Common myeloid progenitor, CD34-positive (primary cell): ENCODE data around the gene SET.

Experiments
- CTCF ChIA-PET: fragments of 350-600 bp; sonication (Branson Sonifier 250); formaldehyde crosslinking; loops from one replicate; lab custom pipeline; 2021; ENCODE audit warnings: antibody characterized with exemption; lab: Charles Lee
- POLR2A ChIA-PET: fragments of 350-600 bp; sonication (Branson Sonifier 250); formaldehyde crosslinking; loops from one replicate; lab custom pipeline; 2021; ENCODE audit warnings: antibody characterized with exemption; lab: Charles Lee
- DNase-seq, 3 donors: peaks; one replicate each; pipeline versions ENCODE4 v3.0.0 to v3.0.0-alpha.2; 2013
- H3K27ac ChIP-seq, 2 experiments: 1 replicate in 1 of 2; 2 replicates in 1 of 2; pipeline ENCODE4 v1.7.0; 2013; ENCODE audit warnings: inconsistent platforms in 2 of 2, low read length in 2 of 2, mild to moderate bottlenecking in 2 of 2, low read depth in 1 of 2, moderate library complexity in 1 of 2; ENCODE audit not compliant: severe bottlenecking in 2 of 2, insufficient read depth in 1 of 2, poor library complexity in 1 of 2
- H3K27me3 ChIP-seq, 5 experiments: replicated peaks in 2 of 5; 1 replicate in 3 of 5; 2 replicates in 2 of 5; pipeline versions ENCODE4 v1.6.1 to v1.7.0; 2013; ENCODE audit warnings: low read length in 4 of 5, mild to moderate bottlenecking in 2 of 5, moderate library complexity in 2 of 5, inconsistent platforms in 1 of 5; ENCODE audit not compliant: insufficient read depth in 5 of 5, control insufficient read depth in 4 of 5
- H3K36me3 ChIP-seq, 4 experiments: 1 replicate in 2 of 4; 2 replicates in 2 of 4; pipeline versions ENCODE4 v1.6.1 to v1.7.0; 2013; ENCODE audit warnings: low read length in 3 of 4, control low read depth in 1 of 4, mild to moderate bottlenecking in 1 of 4; ENCODE audit not compliant: control insufficient read depth in 4 of 4, insufficient read depth in 4 of 4
- H3K4me1 ChIP-seq, 4 experiments: 1 replicate in 3 of 4; 2 replicates in 1 of 4; pipeline versions ENCODE4 v1.6.1 to v1.7.1; 2013; ENCODE audit warnings: low read length in 3 of 4, mild to moderate bottlenecking in 3 of 4, control low read depth in 1 of 4, inconsistent platforms in 1 of 4, moderate library complexity in 1 of 4; ENCODE audit not compliant: control insufficient read depth in 4 of 4, insufficient read depth in 4 of 4; ENCODE audit errors: control extremely low read depth in 1 of 4
- H3K4me3 ChIP-seq, 7 experiments: 1 replicate in 4 of 7; 2 replicates in 3 of 7; pipeline versions ENCODE4 v1.5.1 to v1.7.0; 2013; ENCODE audit warnings: mild to moderate bottlenecking in 7 of 7, low read length in 6 of 7, moderate library complexity in 6 of 7, inconsistent platforms in 2 of 7, low read depth in 2 of 7, control low read depth in 1 of 7; ENCODE audit not compliant: insufficient read depth in 4 of 7, control insufficient read depth in 1 of 7; ENCODE audit errors: extremely low read depth in 1 of 7
- H3K9me3 ChIP-seq, 5 experiments: 1 replicate in 4 of 5; 2 replicates in 1 of 5; pipeline versions ENCODE4 v1.6.1 to v1.7.1; 2013; ENCODE audit warnings: low read length in 4 of 5, mild to moderate bottlenecking in 2 of 5, inconsistent platforms in 1 of 5, low read depth in 1 of 5, moderate library complexity in 1 of 5; ENCODE audit not compliant: control insufficient read depth in 4 of 5, insufficient read depth in 2 of 5; ENCODE audit errors: control extremely low read depth in 1 of 5
- WGBS: methylation state at CpG from one replicate; pipeline ENCODE4 v1.1.5; 2013; ENCODE audit not compliant: insufficient coverage; 5-methylcytosine and 5-hydroxymethylcytosine counted together

The SET gene

GRCh38 chr9:128718047-128718446 lies 29.0 kb downstream of the SET start:
- POLR2A ChIA-PET: interaction anchor here (0.5 kb wide), 1 partner anchor 86 kb away, joined by 3 read pairs; no protein-coding TSS in a partner anchor
- DNase-seq: no peak
- CTCF ChIA-PET: no interaction called here
- H3K4me1 ChIP-seq: peaks cover 0 to 10% (median 5%) of the 10 kb centered on the region in 4 experiments
- H3K27me3 ChIP-seq: no peaks in the 10 kb centered on the region
- H3K4me3 ChIP-seq: no peak overlapping the region
- no peaks in the 10 kb centered on the region for H3K9me3 ChIP-seq
- 99% methylated on average over 5 of the region's 8 CpGs for WGBS
- H3K36me3 ChIP-seq: peaks cover 0 to 62% (median 42%) of the 10 kb centered on the region in 4 experiments
- H3K27ac ChIP-seq: no peak overlapping the region

- CTCF ChIA-PET: no interaction called here
- Histone ChIP-seq H3K4me1 (peaks cover 0 to 14% (median 7%) of the 10 kb centered on the region in 4 experiments), H3K4me3 (no peak overlapping the region)
Observed at GRCh38 chr9:128718475-128718874, 29.5 kb downstream of the SET start.

GRCh38 chr9:128719919-128720605 lies 31.0 kb downstream of the SET start:
- Histone ChIP-seq H3K4me3 (no peak overlapping the region), H3K36me3 (peaks cover 0 to 47% (median 26%) of the 10 kb centered on the region in 4 experiments), H3K9me3 (no peaks in the 10 kb centered on the region), H3K27ac (no peak overlapping the region), H3K27me3 (no peaks in the 10 kb centered on the region), H3K4me1 (peaks cover 0 to 26% (median 16%) of the 10 kb centered on the region in 4 experiments)
- 95% methylated on average over 20 of the region's 30 CpGs for WGBS
- ChIA-PET CTCF (no interaction called here), POLR2A (no interaction called here)
- no peak for DNase-seq

More at GRCh38 chr9:128718475-128718874, 29.5 kb downstream of the SET start:
- no peak overlapping the region for H3K27ac ChIP-seq
- 100% methylated on average over 2 of the region's 5 CpGs for WGBS
- POLR2A ChIA-PET: no interaction called here
- DNase-seq: no peak
- H3K27me3 ChIP-seq: no peaks in the 10 kb centered on the region
- H3K9me3 ChIP-seq: no peaks in the 10 kb centered on the region
- peaks cover 0 to 58% (median 39%) of the 10 kb centered on the region in 4 experiments for H3K36me3 ChIP-seq

DNA sequence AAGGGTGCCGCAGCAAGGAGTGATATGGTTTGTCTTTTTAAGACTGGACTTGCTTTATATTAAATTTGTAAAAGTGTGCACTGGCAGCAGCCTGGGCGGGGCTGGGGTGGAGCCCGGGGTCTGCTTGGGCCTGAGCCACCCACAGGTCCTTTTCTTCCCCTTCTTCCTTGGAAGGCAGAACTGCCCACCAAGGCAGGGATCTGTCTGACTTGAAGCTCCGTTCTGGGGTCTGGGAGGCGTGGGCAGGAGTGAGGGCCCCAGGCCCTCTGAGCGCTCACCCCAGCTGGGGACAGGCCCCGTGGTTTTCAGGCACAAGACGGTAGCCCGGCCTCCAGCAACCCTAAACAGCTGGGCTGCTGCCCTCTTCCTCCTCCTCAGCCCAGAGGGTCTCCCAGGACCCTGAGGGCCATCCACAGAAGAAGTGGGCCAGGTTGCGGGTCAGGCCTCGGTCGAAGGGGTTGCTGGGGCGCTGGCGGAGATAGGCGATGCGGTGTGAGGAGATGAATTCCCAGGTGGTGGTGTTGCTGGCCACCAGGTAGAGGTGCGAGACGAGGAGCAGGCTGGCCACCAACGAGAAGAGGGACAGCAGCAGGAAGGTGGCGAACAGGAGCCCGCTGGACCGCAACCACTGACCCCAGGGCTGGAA lies 31.9 kb downstream of the SET start:
- ChIA-PET CTCF (no interaction called here), POLR2A (no interaction called here)
- 87% methylated on average over 16 of the region's 22 CpGs for WGBS
- Histone ChIP-seq H3K27ac (no peak overlapping the region), H3K36me3 (peaks cover 0 to 40% (median 21%) of the 10 kb centered on the region in 4 experiments), H3K9me3 (no peaks in the 10 kb centered on the region), H3K27me3 (no peaks in the 10 kb centered on the region), H3K4me1 (peaks cover 0 to 30% (median 18%) of the 10 kb centered on the region in 4 experiments), H3K4me3 (no peak overlapping the region)
- no peak for DNase-seq

- DNase-seq: no peak
- H3K27ac ChIP-seq: no peak overlapping the region
- POLR2A ChIA-PET: no interaction called here
- CTCF ChIA-PET: interaction anchor here (0.6 to 1.0 kb wide), 2 partner anchors 14 to 94 kb away, joined by 3 read pairs; no protein-coding TSS in a partner anchor
- H3K27me3 ChIP-seq: no peaks in the 10 kb centered on the region
- peaks cover 0 to 30% (median 18%) of the 10 kb centered on the region in 4 experiments for H3K4me1 ChIP-seq
- WGBS: 98% methylated on average over 7 of the region's 18 CpGs
- H3K9me3 ChIP-seq: no peaks in the 10 kb centered on the region
- H3K36me3 ChIP-seq: peaks cover 0 to 40% (median 21%) of the 10 kb centered on the region in 4 experiments
- no peak overlapping the region for H3K4me3 ChIP-seq
Observed at GRCh38 chr9:128721487-128722010, 32.5 kb downstream of the SET start.

DNA sequence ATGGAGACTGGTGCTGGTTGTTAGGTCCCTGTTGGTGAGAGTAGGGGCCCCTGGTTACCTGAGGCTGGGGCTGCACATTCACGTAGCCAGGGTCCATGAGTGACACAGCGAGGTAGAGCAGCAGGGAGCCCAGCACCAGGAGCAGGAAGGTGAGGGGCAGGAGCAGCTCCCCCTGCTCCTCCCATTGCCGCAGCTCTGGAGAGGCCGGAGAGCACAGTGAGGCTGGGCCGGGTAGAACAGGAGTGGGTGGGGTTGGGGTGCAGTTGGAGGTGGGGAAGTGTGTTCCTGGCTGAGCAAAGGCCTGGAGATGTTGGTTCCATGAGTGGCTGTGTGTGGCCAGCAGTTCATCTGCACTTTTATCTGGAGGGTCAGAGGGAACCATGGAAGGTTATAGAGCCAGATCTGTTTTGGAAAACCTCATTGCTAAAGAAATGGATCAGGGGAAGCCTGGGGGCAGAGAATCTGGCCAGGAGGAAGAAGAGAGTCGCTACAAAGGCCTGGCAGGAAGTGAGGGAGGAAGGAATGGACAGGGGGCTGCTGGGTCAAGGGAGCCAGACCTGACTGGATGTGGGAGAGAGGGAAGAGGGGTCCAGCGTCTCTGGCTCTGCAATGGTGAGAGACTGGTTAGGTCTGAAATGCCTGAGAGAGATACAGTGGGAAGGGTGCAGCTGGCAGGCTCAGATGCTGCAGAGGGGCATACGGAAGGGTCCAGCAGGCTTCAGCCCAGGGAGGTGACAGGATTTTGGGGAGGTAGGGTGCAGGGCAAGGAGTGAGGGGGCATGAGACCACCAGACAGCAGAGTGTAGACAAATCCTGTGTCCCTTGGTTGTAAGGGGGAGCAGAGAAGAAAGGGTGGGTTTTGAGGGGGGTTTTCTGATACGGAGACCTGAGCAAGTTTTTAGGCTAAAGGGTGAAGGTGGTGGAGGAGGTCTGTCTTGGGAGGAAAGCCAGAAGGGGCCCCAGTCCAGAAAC lies 33.6 kb downstream of the SET start:
- Histone ChIP-seq H3K4me1 (peaks cover 0 to 30% (median 18%) of the 10 kb centered on the region in 4 experiments), H3K27ac (peak overlapping the region in 1 of 2 experiments; percentile 79), H3K4me3 (peak overlapping the region in 5 of 7 experiments; percentile 82 to 95 (median 85)), H3K36me3 (peaks cover 0 to 36% (median 19%) of the 10 kb centered on the region in 4 experiments), H3K9me3 (no peaks in the 10 kb centered on the region), H3K27me3 (no peaks in the 10 kb centered on the region)
- WGBS: 67% methylated on average over 9 of the region's 9 CpGs
- POLR2A ChIA-PET: no interaction called here
- no peak for DNase-seq
- CTCF ChIA-PET: interaction anchor here (1.0 kb wide), 1 partner anchor 13 kb away, joined by 3 read pairs; no protein-coding TSS in a partner anchor
